Measurements from ENCODE around the gene RAX.

Gene RAX

GRCh38 chr18:59305295-59305694 lies 32.0 kb upstream of the RAX start:
- peaks cover 19% of the 10 kb centered on the region for H3K27me3 ChIP-seq (ENCODE audit: insufficient read depth, low read length, poor library complexity)
- H3K36me3 ChIP-seq (ENCODE audit: insufficient read depth, low read length), result no peaks in the 10 kb centered on the region
- H3K9me3 ChIP-seq (ENCODE audit: insufficient read depth, low read length, severe bottlenecking), result no peaks in the 10 kb centered on the region

GRCh38 chr18:59303656-59304195 lies 30.5 kb upstream of the RAX start:
- Histone ChIP-seq H3K36me3 (ENCODE audit: insufficient read depth, low read length) (no peaks in the 10 kb centered on the region), H3K4me3 (ENCODE audit: low read depth in 1 of 2, low read length in 2 of 2) (no peak overlapping the region), H2AFZ (ENCODE audit: low read depth, low read length) (no peak overlapping the region), H3K79me2 (ENCODE audit: insufficient read depth, low read length) (no peaks in the 10 kb centered on the region), H3K9ac (ENCODE audit: low read depth, low read length) (no peak overlapping the region), H3K4me2 (ENCODE audit: insufficient read depth, low read length) (no peak overlapping the region), H3K9me3 (ENCODE audit: insufficient read depth, low read length, severe bottlenecking) (no peaks in the 10 kb centered on the region), H3K27me3 (ENCODE audit: insufficient read depth, low read length, poor library complexity) (peaks cover 18% of the 10 kb centered on the region), H3K27ac (ENCODE audit: low read length) (no peak overlapping the region), H3K4me1 (ENCODE audit: insufficient read depth, low read length) (no peaks in the 10 kb centered on the region), H4K20me1 (ENCODE audit: insufficient read depth, low read length) (no peaks in the 10 kb centered on the region)
- DNase-seq (no peak), ATAC-seq (ENCODE audit: insufficient read depth, low read depth) (no peak)
- TF ChIP-seq CTCF (IDR thresholded peaks at IDR 0.05; ENCODE audit: borderline replicate concordance, extremely low read depth, low read length, poor library complexity, severe bottlenecking) (no peak), EZH2 (IDR thresholded peaks at IDR 0.05; ENCODE audit: borderline replicate concordance, low read depth, low read length, severe bottlenecking) (no peak)

More at GRCh38 chr18:59305295-59305694, 32.0 kb upstream of the RAX start:
- DNase-seq (no peak), ATAC-seq (ENCODE audit: insufficient read depth, low read depth) (no peak)
- H3K9ac ChIP-seq (ENCODE audit: low read depth, low read length), result no peak overlapping the region
- no peak overlapping the region for H3K27ac ChIP-seq (ENCODE audit: low read length)
- no peak overlapping the region for H3K4me3 ChIP-seq (ENCODE audit: low read depth in 1 of 2, low read length in 2 of 2)
- no peak overlapping the region for H3K4me2 ChIP-seq (ENCODE audit: insufficient read depth, low read length)
- H2AFZ ChIP-seq (ENCODE audit: low read depth, low read length), result no peak overlapping the region
- TF ChIP-seq CTCF (IDR thresholded peaks at IDR 0.05; ENCODE audit: borderline replicate concordance, extremely low read depth, low read length, poor library complexity, severe bottlenecking), result no peak
- TF ChIP-seq EZH2 (IDR thresholded peaks at IDR 0.05; ENCODE audit: borderline replicate concordance, low read depth, low read length, severe bottlenecking), result no peak
- no peaks in the 10 kb centered on the region for H3K4me1 ChIP-seq (ENCODE audit: insufficient read depth, low read length)
- H3K79me2 ChIP-seq (ENCODE audit: insufficient read depth, low read length), result no peaks in the 10 kb centered on the region
- H4K20me1 ChIP-seq (ENCODE audit: insufficient read depth, low read length), result no peaks in the 10 kb centered on the region

GRCh38 chr18:59303006-59303405 lies 29.8 kb upstream of the RAX start:
- Histone ChIP-seq H3K27me3 (ENCODE audit: insufficient read depth, low read length, poor library complexity) (peaks cover 18% of the 10 kb centered on the region), H3K9ac (ENCODE audit: low read depth, low read length) (no peak overlapping the region), H3K36me3 (ENCODE audit: insufficient read depth, low read length) (no peaks in the 10 kb centered on the region), H2AFZ (ENCODE audit: low read depth, low read length) (no peak overlapping the region), H3K27ac (ENCODE audit: low read length) (no peak overlapping the region), H3K9me3 (ENCODE audit: insufficient read depth, low read length, severe bottlenecking) (no peaks in the 10 kb centered on the region), H3K4me2 (ENCODE audit: insufficient read depth, low read length) (no peak overlapping the region), H3K79me2 (ENCODE audit: insufficient read depth, low read length) (no peaks in the 10 kb centered on the region), H4K20me1 (ENCODE audit: insufficient read depth, low read length) (no peaks in the 10 kb centered on the region), H3K4me3 (ENCODE audit: low read depth in 1 of 2, low read length in 2 of 2) (no peak overlapping the region), H3K4me1 (ENCODE audit: insufficient read depth, low read length) (no peaks in the 10 kb centered on the region)
- no peak for DNase-seq
- TF ChIP-seq CTCF (IDR thresholded peaks at IDR 0.05; ENCODE audit: borderline replicate concordance, extremely low read depth, low read length, poor library complexity, severe bottlenecking) (no peak), EZH2 (IDR thresholded peaks at IDR 0.05; ENCODE audit: borderline replicate concordance, low read depth, low read length, severe bottlenecking) (no peak)
- no peak for ATAC-seq (ENCODE audit: insufficient read depth, low read depth)

- no peak overlapping the region for H3K27ac ChIP-seq (ENCODE audit: low read length)
- peaks cover 14% of the 10 kb centered on the region for H3K27me3 ChIP-seq (ENCODE audit: insufficient read depth, low read length, poor library complexity)
- H3K9ac ChIP-seq (ENCODE audit: low read depth, low read length), result no peak overlapping the region
- H3K4me2 ChIP-seq (ENCODE audit: insufficient read depth, low read length), result no peak overlapping the region
- H3K79me2 ChIP-seq (ENCODE audit: insufficient read depth, low read length), result no peaks in the 10 kb centered on the region
- no peaks in the 10 kb centered on the region for H3K4me1 ChIP-seq (ENCODE audit: insufficient read depth, low read length)
- no peak for DNase-seq
- no peak overlapping the region for H2AFZ ChIP-seq (ENCODE audit: low read depth, low read length)
- no peak for TF ChIP-seq CTCF (IDR thresholded peaks at IDR 0.05; ENCODE audit: borderline replicate concordance, extremely low read depth, low read length, poor library complexity, severe bottlenecking)
- TF ChIP-seq EZH2 (IDR thresholded peaks at IDR 0.05; ENCODE audit: borderline replicate concordance, low read depth, low read length, severe bottlenecking), result no peak
- H4K20me1 ChIP-seq (ENCODE audit: insufficient read depth, low read length), result no peaks in the 10 kb centered on the region
- H3K9me3 ChIP-seq (ENCODE audit: insufficient read depth, low read length, severe bottlenecking), result no peaks in the 10 kb centered on the region
- H3K4me3 ChIP-seq (ENCODE audit: low read depth in 1 of 2, low read length in 2 of 2), result no peak overlapping the region
- H3K36me3 ChIP-seq (ENCODE audit: insufficient read depth, low read length), result no peaks in the 10 kb centered on the region
- ATAC-seq (ENCODE audit: insufficient read depth, low read depth), result no peak
These were observed 28.7 kb upstream of the RAX start for GRCh38 chr18:59301929-59302328.

Measured in DND-41 (cell line).